ENCODE results near the gene MOB3B. TPM values are rescaled to one million over a fixed set of nuclear protein-coding genes. Genes with fewer than 3 reads are reported as not detected.

The MOB3B gene
- polyA plus RNA-seq, 1 of the 3 experiments (the other 2 are of a cell fraction): 0.90 TPM

- Histone ChIP-seq H3K4me3 (ENCODE audit: low read depth in 2 of 2, low read length in 1 of 2) (no peak overlapping the region), H3K9me3 (no peaks in the 10 kb centered on the region), H3K4me1 (ENCODE audit: control insufficient read depth in 1 of 2, insufficient read depth in 2 of 2, low read depth in 1 of 2, low read length in 1 of 2) (peaks cover 4 to 8% of the 10 kb centered on the region in 2 experiments; a peak in 3 of 4 replicates), H3K36me3 (replicated peaks in 1 of 2; ENCODE audit: control insufficient read depth in 1 of 2, insufficient read depth in 2 of 2, low read length in 1 of 2) (no peaks in the 10 kb centered on the region), H3F3A (replicated peaks; ENCODE audit: insufficient read depth) (peaks cover 6% of the 10 kb centered on the region), H2AFZ (ENCODE audit: low read depth) (no peak overlapping the region), H3K79me2 (ENCODE audit: insufficient read depth) (no peaks in the 10 kb centered on the region), H3K27ac (ENCODE audit: low read depth in 2 of 2, low read length in 1 of 2) (no peak overlapping the region), H3K4me2 (no peak overlapping the region), H3K27me3 (ENCODE audit: insufficient read depth) (no peaks in the 10 kb centered on the region), H3K9me2 (no peaks in the 10 kb centered on the region), H4K20me1 (ENCODE audit: insufficient read depth) (no peaks in the 10 kb centered on the region), H3K9ac (no peak overlapping the region)
- CTCF ChIA-PET: interaction anchor here (2.4 kb wide), 1 partner anchor 11 kb away, joined by 7 read pairs; no protein-coding TSS in a partner anchor
- POLR2A ChIA-PET: no interaction called here
- WGBS (ENCODE audit: low lambda C conversion rate): 97% methylated on average over 3 of the region's 3 CpGs
- no peak for TF ChIP-seq NRF1 (IDR thresholded peaks at IDR 0.05; ENCODE audit: low read depth, low read length)
- TF ChIP-seq, protein P1, sequence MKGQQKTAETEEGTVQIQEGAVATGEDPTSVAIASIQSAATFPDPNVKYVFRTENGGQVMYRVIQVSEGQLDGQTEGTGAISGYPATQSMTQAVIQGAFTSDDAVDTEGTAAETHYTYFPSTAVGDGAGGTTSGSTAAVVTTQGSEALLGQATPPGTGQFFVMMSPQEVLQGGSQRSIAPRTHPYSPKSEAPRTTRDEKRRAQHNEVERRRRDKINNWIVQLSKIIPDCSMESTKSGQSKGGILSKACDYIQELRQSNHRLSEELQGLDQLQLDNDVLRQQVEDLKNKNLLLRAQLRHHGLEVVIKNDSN (IDR thresholded peaks at IDR 0.05; ENCODE audit: borderline replicate concordance, low read depth): no peak
- TF ChIP-seq, protein P2, sequence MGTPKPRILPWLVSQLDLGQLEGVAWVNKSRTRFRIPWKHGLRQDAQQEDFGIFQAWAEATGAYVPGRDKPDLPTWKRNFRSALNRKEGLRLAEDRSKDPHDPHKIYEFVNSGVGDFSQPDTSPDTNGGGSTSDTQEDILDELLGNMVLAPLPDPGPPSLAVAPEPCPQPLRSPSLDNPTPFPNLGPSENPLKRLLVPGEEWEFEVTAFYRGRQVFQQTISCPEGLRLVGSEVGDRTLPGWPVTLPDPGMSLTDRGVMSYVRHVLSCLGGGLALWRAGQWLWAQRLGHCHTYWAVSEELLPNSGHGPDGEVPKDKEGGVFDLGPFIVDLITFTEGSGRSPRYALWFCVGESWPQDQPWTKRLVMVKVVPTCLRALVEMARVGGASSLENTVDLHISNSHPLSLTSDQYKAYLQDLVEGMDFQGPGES (IDR thresholded peaks at IDR 0.05; ENCODE audit: low read depth, low read length): no peak
- TF ChIP-seq TAF1 (IDR thresholded peaks at IDR 0.05; ENCODE audit: borderline replicate concordance, low read depth, low read length): no peak
- no peak for TF ChIP-seq RAD21 (IDR thresholded peaks at IDR 0.05; ENCODE audit: low read length)
- TF ChIP-seq CHD2 (IDR thresholded peaks at IDR 0.05; ENCODE audit: low read length, partially characterized antibody): no peak
- no peak for TF ChIP-seq SMC3 (IDR thresholded peaks at IDR 0.05; ENCODE audit: low read depth, low read length)
- DNase-seq: no peak
These were observed 130.5 kb downstream of the MOB3B start for GRCh38 chr9:27398982-27399653.

- no peak overlapping the region for H3K9ac ChIP-seq
- no peak for DNase-seq
- no peaks in the 10 kb centered on the region for H3K9me3 ChIP-seq
- 88% methylated on average over 2 of the region's 2 CpGs for WGBS (ENCODE audit: low lambda C conversion rate)
- CTCF ChIA-PET: no interaction called here
- H3K9me2 ChIP-seq: no peaks in the 10 kb centered on the region
- H3K4me1 ChIP-seq (ENCODE audit: control insufficient read depth in 1 of 2, insufficient read depth in 2 of 2, low read depth in 1 of 2, low read length in 1 of 2): peaks cover 5% of the 10 kb centered on the region in 2 experiments; a peak in 3 of 4 replicates
- POLR2A ChIA-PET: no interaction called here
- H3K4me3 ChIP-seq (ENCODE audit: low read depth in 2 of 2, low read length in 1 of 2): no peak overlapping the region
- no peak overlapping the region for H2AFZ ChIP-seq (ENCODE audit: low read depth)
- no peaks in the 10 kb centered on the region for H3K79me2 ChIP-seq (ENCODE audit: insufficient read depth)
- no peak overlapping the region for H3K4me2 ChIP-seq
- TF ChIP-seq RFX5 (IDR thresholded peaks at IDR 0.05; ENCODE audit: low read length) (no peak), SIN3A (IDR thresholded peaks at IDR 0.05; ENCODE audit: borderline replicate concordance, low read depth, low read length) (no peak), GABPA (IDR thresholded peaks at IDR 0.05; ENCODE audit: low read depth) (no peak), EP300 (IDR thresholded peaks at IDR 0.05; ENCODE audit: borderline replicate concordance in 1 of 2, low read depth in 1 of 2, low read length in 1 of 2) (no peak), MEF2A (IDR thresholded peaks at IDR 0.05; ENCODE audit: borderline replicate concordance, low read depth) (no peak), CHD2 (IDR thresholded peaks at IDR 0.05; ENCODE audit: low read length, partially characterized antibody) (no peak), GATA2 (CRISPR knock-in tag; IDR thresholded peaks at IDR 0.05) (no peak), NFIC (IDR thresholded peaks at IDR 0.05; ENCODE audit: borderline replicate concordance) (no peak)
- TF ChIP-seq, protein P3, sequence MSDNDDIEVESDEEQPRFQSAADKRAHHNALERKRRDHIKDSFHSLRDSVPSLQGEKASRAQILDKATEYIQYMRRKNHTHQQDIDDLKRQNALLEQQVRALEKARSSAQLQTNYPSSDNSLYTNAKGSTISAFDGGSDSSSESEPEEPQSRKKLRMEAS (IDR thresholded peaks at IDR 0.05; ENCODE audit: low read depth): no peak
- TF ChIP-seq, protein P4, sequence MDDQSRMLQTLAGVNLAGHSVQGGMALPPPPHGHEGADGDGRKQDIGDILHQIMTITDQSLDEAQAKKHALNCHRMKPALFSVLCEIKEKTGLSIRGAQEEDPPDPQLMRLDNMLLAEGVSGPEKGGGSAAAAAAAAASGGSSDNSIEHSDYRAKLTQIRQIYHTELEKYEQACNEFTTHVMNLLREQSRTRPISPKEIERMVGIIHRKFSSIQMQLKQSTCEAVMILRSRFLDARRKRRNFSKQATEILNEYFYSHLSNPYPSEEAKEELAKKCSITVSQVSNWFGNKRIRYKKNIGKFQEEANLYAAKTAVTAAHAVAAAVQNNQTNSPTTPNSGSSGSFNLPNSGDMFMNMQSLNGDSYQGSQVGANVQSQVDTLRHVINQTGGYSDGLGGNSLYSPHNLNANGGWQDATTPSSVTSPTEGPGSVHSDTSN (IDR thresholded peaks at IDR 0.05): no peak
- TF ChIP-seq, protein P5, sequence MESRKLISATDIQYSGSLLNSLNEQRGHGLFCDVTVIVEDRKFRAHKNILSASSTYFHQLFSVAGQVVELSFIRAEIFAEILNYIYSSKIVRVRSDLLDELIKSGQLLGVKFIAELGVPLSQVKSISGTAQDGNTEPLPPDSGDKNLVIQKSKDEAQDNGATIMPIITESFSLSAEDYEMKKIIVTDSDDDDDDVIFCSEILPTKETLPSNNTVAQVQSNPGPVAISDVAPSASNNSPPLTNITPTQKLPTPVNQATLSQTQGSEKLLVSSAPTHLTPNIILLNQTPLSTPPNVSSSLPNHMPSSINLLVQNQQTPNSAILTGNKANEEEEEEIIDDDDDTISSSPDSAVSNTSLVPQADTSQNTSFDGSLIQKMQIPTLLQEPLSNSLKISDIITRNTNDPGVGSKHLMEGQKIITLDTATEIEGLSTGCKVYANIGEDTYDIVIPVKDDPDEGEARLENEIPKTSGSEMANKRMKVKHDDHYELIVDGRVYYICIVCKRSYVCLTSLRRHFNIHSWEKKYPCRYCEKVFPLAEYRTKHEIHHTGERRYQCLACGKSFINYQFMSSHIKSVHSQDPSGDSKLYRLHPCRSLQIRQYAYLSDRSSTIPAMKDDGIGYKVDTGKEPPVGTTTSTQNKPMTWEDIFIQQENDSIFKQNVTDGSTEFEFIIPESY (IDR thresholded peaks at IDR 0.05; ENCODE audit: borderline replicate concordance, low read depth): no peak
- H4K20me1 ChIP-seq (ENCODE audit: insufficient read depth): no peaks in the 10 kb centered on the region
- no peaks in the 10 kb centered on the region for H3K36me3 ChIP-seq (replicated peaks in 1 of 2; ENCODE audit: control insufficient read depth in 1 of 2, insufficient read depth in 2 of 2, low read length in 1 of 2)
- peaks cover 6% of the 10 kb centered on the region for H3F3A ChIP-seq (replicated peaks; ENCODE audit: insufficient read depth)
- H3K27me3 ChIP-seq (ENCODE audit: insufficient read depth): no peaks in the 10 kb centered on the region
- H3K27ac ChIP-seq (ENCODE audit: low read depth in 2 of 2, low read length in 1 of 2): no peak overlapping the region
These were observed 133.1 kb downstream of the MOB3B start for GRCh38 chr9:27396495-27396894.
